Neural cell (in vitro differentiated cells): ENCODE data around the gene DPP6.

ENCODE experiments used
- EP300 ChIP-seq: fragments of 450-650 bp; conservative IDR thresholded peaks from 2 replicates; pipeline ENCODE4 v1.6.1; 2014; ENCODE audit warnings: antibody characterized with exemption, mild to moderate bottlenecking, moderate library complexity; ENCODE audit not compliant: poor library complexity, severe bottlenecking
- EZH2 ChIP-seq: fragments of 200-600, 300-800 bp; shearing (Covaris generic), sonication (generic); IDR thresholded peaks from 2 replicates; pipeline ENCODE4 v1.6.1; 2014; ENCODE audit warnings: antibody characterized with exemption, low read length, borderline replicate concordance, mild to moderate bottlenecking; ENCODE audit not compliant: insufficient read depth, poor library complexity, severe bottlenecking
- MXI1 ChIP-seq: fragments of 450-650 bp; conservative IDR thresholded peaks from 2 replicates; pipeline ENCODE4 v1.6.1; 2014; ENCODE audit warnings: antibody characterized with exemption, mild to moderate bottlenecking; ENCODE audit not compliant: poor library complexity, severe bottlenecking
- POLR2AphosphoS5 ChIP-seq: IDR thresholded peaks from 2 replicates; pipeline ENCODE4 v1.6.1; 2012
- TAF1 ChIP-seq: IDR thresholded peaks from 2 replicates; pipeline ENCODE4 v1.6.1; 2012; ENCODE audit warnings: low read depth
- TF ChIP-seq, protein P1 (sequence below): fragments of 450-650 bp; IDR thresholded peaks from 2 replicates; pipeline ENCODE4 v1.5.1; 2014; ENCODE audit warnings: antibody characterized with exemption, mild to moderate bottlenecking, moderate library complexity; ENCODE audit not compliant: poor library complexity, severe bottlenecking
- TF ChIP-seq, protein P2 (sequence below): IDR thresholded peaks from 2 replicates; pipeline ENCODE4 v1.6.1; 2012; ENCODE audit warnings: borderline replicate concordance

DNA sequence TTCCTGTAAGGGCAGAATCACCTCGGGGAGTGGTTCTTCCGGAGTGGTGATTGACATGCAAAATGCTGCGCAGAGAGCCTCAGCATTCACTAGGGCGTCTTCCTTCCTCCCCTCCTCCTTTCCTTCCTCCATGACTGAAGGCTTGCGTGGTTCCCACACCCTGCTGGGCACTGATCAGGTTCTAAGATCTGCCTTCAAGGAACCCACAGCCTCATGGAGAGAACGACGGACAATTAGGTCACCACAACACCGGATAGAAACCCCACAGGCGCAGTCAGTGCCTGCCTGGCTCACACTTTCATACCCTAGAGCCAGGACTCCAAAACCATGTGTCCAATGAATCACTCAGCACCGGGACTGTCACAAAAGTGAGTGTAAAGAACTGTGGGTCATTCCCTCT is 131.3 kb downstream of the DPP6 start:
- TF ChIP-seq EZH2: no peak
- TF ChIP-seq, protein P1, sequence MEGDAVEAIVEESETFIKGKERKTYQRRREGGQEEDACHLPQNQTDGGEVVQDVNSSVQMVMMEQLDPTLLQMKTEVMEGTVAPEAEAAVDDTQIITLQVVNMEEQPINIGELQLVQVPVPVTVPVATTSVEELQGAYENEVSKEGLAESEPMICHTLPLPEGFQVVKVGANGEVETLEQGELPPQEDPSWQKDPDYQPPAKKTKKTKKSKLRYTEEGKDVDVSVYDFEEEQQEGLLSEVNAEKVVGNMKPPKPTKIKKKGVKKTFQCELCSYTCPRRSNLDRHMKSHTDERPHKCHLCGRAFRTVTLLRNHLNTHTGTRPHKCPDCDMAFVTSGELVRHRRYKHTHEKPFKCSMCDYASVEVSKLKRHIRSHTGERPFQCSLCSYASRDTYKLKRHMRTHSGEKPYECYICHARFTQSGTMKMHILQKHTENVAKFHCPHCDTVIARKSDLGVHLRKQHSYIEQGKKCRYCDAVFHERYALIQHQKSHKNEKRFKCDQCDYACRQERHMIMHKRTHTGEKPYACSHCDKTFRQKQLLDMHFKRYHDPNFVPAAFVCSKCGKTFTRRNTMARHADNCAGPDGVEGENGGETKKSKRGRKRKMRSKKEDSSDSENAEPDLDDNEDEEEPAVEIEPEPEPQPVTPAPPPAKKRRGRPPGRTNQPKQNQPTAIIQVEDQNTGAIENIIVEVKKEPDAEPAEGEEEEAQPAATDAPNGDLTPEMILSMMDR: no peak
- no peak for TF ChIP-seq TAF1
- no peak for TF ChIP-seq EP300
- TF ChIP-seq, protein P2, sequence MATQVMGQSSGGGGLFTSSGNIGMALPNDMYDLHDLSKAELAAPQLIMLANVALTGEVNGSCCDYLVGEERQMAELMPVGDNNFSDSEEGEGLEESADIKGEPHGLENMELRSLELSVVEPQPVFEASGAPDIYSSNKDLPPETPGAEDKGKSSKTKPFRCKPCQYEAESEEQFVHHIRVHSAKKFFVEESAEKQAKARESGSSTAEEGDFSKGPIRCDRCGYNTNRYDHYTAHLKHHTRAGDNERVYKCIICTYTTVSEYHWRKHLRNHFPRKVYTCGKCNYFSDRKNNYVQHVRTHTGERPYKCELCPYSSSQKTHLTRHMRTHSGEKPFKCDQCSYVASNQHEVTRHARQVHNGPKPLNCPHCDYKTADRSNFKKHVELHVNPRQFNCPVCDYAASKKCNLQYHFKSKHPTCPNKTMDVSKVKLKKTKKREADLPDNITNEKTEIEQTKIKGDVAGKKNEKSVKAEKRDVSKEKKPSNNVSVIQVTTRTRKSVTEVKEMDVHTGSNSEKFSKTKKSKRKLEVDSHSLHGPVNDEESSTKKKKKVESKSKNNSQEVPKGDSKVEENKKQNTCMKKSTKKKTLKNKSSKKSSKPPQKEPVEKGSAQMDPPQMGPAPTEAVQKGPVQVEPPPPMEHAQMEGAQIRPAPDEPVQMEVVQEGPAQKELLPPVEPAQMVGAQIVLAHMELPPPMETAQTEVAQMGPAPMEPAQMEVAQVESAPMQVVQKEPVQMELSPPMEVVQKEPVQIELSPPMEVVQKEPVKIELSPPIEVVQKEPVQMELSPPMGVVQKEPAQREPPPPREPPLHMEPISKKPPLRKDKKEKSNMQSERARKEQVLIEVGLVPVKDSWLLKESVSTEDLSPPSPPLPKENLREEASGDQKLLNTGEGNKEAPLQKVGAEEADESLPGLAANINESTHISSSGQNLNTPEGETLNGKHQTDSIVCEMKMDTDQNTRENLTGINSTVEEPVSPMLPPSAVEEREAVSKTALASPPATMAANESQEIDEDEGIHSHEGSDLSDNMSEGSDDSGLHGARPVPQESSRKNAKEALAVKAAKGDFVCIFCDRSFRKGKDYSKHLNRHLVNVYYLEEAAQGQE: no peak
- no peak for TF ChIP-seq POLR2AphosphoS5
- no peak for TF ChIP-seq MXI1
